GM19043 (cell line): ENCODE data around the gene ZBTB20.

Experiments
- ATAC-seq: cut with Tn5 transposase; IDR thresholded peaks from one replicate; pipeline ENCODE4 v1.9.1; 2021; ENCODE audit warnings: low read depth; ENCODE audit not compliant: unreplicated experiment

The ZBTB20 gene

DNA sequence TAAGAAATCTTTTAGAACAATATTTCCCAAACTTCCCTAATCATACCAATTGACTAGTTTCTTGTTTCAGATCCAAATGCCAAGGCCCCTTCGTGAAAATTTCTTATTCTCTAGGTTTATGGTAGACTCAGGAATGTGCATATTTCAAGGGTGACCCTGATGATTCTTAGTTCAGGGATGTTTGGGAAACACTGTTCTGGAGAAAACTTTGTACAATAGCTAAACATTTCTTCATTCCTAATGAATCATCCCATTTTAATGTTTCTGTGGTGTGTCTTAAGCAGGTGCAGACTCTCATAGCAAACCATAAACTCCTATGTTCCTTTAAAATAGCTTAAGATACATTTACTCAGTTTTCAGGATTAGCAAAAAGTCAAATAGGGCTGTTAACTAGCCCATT, 538.8 kb downstream of the ZBTB20 start:
- no peak for ATAC-seq

- no peak for ATAC-seq
Measured at GRCh38 chr3:114606336-114606735, 540.8 kb downstream of the ZBTB20 start.

- no peak for ATAC-seq
Measured at GRCh38 chr3:114600571-114600970, 546.5 kb downstream of the ZBTB20 start.

- no peak for ATAC-seq
Measured at GRCh38 chr3:114597871-114598270, 549.2 kb downstream of the ZBTB20 start.

DNA sequence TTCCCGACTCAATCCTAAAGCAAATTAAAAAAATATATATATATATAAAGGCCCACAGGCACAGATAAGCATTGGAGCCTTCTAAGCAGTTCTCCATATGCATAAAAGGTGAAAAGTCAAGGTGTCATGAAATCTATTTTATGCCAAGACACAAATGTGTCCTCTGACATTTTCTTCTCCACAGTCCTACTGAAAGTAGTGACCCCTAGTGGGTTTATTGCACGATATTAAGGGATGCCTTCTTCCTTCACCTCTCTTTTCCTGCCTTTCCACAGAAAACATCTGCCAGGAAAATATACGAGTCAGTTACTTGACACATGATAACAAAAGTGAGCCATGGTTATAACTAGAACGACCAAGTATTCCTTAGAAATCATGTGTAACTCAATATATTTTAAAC, 550.1 kb downstream of the ZBTB20 start:
- no peak for ATAC-seq

DNA sequence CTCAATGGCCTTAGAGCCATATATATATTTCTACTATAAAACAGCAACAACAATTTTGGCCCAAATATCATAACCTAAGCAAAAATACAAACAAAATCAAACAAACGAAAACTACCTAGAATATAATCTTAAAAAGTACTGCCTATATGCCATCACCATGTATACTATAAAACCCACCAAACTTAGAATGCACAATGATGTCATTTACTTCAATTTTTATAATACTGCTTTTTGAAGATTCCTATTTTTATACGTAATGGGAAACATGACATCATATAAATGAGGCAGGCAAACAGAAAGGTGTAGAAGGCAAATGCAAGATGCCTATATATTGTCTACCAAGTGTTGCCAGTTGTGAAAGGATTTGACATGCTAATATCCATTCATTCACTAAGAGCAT, 550.9 kb downstream of the ZBTB20 start:
- ATAC-seq, result no peak

GRCh38 chr3:114595522-114596028, 551.5 kb downstream of the ZBTB20 start:
- ATAC-seq, result no peak

- ATAC-seq, result no peak
Measured at GRCh38 chr3:114590309-114591047, 556.6 kb downstream of the ZBTB20 start.

DNA sequence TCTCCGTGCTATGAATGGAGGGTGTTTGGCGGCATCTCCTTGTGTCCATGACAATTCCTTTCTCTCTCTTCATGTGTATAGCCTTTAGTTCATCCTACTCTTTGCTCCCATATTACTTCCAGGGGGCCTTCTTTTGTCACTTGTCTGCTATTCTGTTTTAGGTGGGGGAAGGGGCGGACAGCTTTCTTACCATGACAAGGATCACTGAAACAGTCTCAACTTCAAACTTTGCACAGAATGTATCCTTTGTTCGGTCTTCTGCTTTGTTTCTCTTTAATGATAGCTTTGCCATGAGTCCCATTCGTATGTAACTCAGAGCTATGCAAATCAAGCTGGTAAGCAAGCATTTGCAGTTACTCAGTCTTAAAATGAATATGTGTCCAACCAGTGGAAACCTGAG, 559.1 kb downstream of the ZBTB20 start:
- no peak for ATAC-seq

GRCh38 chr3:114586119-114586518, 561.0 kb downstream of the ZBTB20 start:
- ATAC-seq, result no peak

DNA sequence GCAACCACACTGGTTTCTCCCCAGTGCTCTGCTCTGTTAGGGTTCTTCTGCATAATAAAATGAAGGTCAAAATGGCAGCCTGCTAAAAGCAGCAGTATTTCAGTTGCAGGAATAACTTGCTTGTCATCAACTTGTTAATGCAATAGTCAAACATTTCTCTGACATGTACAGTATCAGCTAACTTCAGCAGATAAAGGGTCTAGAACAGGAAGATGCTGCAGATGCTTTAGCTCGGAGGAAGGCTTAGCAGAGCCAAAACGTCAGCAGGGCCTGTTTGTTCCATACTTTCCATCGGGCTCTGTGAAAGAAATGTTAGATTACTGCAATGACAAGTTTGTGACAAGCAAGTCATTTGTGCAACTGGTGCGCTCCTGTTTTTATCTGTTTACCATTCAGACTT, 561.4 kb downstream of the ZBTB20 start:
- no peak for ATAC-seq

DNA sequence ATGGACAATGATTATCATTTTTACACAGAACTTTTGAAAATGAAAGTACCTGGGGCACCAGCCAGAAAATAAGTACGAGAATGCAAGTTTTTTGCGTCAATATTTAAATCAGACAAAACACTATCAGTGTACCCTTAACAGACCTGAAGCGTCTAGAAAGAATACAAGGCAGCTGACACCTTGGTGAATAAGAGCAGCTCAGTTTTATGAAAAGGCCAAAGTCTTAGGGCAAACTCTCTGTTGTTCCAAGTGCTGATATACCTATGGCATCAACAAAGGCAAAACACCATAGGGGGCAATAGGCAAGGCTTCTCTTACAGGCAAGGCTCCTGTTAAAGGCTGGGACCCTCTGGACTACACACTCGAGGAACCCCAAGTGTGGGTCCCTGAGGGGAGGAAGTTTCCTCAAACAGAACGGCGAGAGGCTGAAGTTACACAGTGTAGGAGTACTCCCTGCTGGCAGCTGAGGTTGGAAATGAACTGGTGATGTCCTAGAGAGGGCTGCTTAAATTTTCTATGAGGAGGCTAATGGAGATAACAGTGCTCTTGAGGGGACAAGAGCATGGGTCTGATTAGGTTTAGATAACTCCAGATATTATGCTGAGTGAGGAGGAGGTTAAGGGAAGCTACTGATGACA, 562.2 kb downstream of the ZBTB20 start:
- ATAC-seq, result no peak

- ATAC-seq, result peak; percentile 72
Measured at GRCh38 chr3:114582929-114583328, 564.2 kb downstream of the ZBTB20 start.

- ATAC-seq, result no peak
Measured at GRCh38 chr3:114572364-114573062, 574.6 kb downstream of the ZBTB20 start.

- no peak for ATAC-seq
Measured at GRCh38 chr3:114571363-114571762, 575.7 kb downstream of the ZBTB20 start.

GRCh38 chr3:114569186-114569585, 577.9 kb downstream of the ZBTB20 start:
- ATAC-seq, result no peak

DNA sequence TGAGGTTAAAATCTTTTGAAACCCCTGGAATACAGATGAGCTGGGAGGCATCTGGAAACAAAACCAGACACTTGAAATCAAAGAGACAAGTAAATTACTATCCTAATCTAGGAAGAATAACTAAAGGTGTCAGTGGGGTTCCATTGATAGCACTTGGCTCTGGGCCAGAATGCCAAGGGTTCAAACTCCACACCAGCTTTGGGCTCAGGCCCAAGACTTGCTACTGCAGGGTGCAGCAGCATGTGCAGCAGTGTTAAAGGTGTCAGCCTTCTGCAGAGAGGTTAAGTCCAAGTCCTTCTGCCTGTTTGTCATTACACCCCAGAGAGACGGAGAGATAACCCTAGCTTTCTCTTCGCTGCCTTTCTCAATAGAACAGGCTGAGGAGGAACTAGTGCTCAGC, 579.3 kb downstream of the ZBTB20 start:
- ATAC-seq, result no peak

- no peak for ATAC-seq
Measured at GRCh38 chr3:114566767-114567166, 580.3 kb downstream of the ZBTB20 start.

GRCh38 chr3:114566162-114566755, 580.8 kb downstream of the ZBTB20 start:
- peak; percentile 97 for ATAC-seq

- ATAC-seq, result no peak
Measured at GRCh38 chr3:114565216-114565615, 581.9 kb downstream of the ZBTB20 start.

DNA sequence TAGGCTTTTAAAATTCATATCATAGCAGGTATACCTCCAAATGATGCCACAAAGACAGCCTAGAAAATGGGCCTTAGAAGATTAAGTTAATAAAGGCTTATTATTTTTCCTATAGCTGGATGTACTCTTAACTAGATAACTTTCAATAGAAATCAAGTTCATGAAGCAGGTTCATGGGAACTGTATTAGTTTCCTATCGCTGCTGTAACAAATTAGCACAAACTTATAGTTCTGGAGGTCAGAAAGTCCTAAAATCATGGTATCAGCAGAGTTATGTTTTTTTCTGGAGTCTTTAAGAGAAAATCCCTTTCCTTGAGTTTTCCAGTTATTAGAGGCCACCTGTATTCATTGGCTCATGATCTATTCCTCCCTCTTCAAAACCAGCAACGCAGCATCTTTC, 583.4 kb downstream of the ZBTB20 start:
- ATAC-seq, result no peak
